H4 (cell line): ENCODE data around the gene MUC6. TPM values are rescaled to one million over a fixed set of nuclear protein-coding genes. Genes with fewer than 3 reads are reported as not detected.

Source experiments
- DNase-seq: peaks from one replicate; pipeline ENCODE4 v3.0.0-alpha.2; 2015; ENCODE audit warnings: low spot score
- total RNA-seq: library from RNA; depleted of rRNA; stranded (reverse); fragments of >200 nt; shearing (Covaris generic); gene quantifications from 2 replicates; pipeline ENCODE4 v1.2.3, GENCODE V29; 2014

The MUC6 gene
- total RNA-seq, 1 experiment from 2014 or later: not detected

DNA sequence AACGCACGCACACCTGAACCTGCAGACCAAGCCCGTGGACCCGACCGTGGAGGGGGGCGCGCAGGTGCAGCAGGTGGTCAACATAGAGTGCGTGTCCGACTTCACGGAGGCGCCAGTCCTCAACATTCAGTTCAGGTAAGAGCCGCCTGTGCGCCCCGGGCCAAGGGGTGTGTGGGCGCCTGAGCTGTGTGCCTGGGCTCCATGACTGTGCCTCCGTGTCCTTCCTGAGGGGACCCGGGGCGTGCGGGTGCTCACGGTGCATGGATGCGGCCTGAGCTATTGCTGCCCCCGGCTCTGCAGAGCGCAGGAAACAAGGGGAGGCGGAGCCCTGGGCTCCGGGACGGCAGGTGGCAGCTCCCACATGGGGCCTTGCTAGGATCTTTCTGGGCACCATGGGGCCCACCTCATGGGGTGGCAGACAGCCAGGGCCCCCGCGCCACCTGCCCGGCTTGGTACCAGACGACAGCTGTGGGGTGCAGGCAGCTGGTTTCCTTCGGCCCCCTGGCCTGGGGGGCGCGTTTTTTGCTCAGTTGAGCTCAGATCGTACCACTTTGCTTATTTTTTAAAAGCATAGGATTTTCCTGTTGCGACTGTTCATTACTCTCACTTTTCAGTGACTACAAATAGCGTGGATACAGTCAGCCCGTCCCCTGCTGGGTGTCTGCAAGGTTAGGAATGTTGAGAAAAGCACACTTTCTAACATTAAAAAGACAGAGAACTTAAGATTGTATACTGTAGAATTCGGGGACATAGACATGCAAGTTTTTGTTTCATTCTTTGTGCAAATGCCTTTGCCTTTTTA, 28.3 kb downstream of the MUC6 start:
- DNase-seq: no peak

DNA sequence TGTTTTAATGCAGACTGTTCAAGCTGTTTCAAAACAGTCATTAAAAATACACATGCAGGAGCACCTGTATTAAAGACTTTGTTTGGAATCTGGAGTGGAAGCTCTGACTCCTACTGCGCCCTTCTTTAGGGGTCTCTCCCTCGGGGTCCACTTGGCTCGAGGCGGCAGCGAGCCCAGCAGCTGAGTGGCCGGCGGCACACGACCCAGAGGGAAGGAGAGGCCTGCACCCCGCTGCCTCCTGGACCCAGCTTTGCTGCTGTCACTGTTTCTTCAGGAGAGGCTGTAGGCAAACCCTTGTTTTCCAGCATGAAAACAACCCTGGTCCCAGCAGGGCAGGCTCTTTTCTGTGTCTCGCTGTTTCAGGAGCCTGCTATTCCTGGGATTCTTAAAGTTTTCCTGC, 29.2 kb downstream of the MUC6 start:
- DNase-seq: no peak

DNA sequence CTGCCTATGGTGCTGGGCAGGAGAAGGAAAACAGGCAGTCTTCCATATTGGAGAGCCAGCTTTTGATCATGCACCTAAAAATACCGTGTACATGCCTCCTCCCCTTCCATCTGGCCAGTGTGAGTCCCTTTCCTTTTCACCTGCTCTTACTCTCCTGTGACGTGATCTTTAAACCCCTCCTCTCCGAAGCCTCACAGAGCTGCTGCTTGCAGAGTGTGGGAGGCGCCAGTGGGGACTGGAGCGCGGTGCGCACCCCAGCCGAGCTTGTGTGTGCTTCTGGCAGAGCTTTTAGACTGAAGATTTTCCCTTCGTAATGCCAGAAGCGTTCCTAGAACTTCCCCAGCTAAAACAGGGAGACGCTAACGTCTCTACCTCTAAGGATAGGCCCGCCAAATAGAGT, 29.8 kb downstream of the MUC6 start:
- DNase-seq: no peak

DNA sequence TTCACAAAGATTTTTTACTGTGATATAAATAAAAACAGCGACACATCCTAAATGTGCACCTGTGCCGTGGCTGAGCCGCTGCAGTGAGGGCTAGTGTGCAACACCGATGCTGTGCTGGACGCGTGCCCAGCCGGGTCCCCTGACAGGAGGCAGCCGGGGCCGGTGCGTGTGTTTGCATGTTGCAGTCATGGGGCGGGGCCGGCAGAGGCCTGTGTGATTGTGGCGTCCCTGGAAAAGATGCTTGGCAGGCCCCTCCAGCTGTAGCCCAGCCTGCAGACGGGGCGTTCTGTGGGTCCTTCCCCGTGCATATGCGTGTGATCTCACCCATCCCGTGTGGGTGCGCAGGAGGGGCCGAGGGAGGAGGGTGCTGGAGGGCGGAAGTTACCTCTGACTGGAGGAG, 30.6 kb downstream of the MUC6 start:
- no peak for DNase-seq

DNA sequence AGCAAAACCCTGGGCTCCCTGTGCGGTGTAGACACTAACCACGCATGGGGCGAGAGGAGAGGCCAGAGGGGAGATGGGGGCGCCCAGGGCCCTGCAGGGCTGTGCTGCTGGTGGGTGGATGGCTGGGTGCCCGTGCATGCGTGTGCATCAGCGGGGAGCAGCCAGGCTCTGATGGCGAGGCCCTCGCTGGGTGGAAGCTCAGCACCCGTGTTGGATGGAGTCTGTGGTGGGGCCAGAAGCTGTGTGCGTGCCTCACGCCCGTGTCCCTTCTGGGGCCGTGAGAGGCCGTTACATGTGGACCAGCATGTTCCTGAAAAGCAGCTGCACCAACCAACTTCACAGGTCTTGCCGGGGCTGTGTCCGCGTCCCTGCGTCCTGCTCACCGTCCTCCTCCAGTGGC, 33.4 kb downstream of the MUC6 start:
- DNase-seq: no peak

DNA sequence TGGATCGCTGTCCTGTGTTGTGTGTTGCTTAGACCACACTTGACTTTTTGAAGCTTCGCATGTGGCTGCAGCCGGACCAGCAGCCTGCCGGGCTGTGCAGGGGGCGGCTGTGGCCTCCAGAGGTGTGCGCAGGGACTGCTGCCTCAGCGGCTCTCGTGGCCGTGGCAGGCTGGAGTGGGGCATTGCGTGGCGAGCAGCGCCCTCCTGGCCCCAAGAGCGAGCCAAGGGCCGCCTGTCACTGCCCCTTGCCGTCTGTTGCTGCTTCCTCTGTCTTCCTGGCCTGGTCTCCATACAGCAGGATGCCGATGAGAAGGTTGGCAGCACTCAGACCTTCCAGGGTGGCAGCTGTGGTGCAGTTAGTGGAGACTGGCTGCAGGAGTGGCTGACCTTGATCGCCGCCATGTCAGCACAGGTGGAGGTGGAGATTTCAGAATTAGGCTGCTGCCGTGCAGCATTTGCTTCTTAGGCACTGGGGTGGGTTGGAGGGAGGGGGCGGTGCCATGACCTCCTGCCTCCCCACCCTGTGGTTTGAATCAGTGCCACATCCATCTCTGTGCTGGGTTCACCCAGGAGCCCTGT, 34.0 kb downstream of the MUC6 start:
- no peak for DNase-seq

DNA sequence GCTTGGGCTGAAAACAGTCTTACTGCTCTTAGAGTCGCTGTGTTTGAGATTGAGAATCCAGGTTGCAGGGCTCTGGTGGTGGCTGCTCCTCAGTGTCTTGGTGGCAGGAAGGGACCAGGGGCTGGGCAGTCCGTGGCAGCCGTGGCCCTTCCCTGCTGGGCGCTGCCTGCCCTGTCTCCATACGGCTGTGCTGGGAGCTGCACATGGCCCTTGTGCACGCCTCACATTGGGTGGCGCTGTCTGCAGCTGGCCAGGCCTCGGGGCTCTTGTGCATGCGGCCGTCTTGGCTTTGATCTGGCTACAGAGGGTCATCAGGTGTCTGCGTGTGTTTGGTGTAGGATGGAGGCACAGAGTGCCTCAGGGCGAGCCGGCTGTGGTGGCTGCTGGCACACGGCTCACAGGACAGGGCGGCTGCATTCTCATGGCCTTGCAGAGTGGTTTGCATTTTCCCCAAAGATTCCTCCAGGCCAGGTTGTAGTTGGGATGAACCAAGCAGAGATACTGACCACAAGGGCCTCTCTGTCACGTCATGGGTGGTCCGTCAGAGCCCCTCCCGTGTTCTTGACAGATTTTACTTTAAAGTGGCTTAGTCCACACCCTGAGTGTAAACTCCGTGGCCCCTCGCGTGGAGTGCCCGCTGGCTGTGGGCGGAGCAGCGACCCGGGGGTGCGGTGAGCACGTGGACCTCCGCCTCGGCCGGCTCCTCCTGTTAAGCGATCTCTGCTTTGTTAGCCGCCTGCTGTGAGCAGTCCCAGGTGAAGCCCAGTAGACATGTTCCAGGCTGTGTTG, 34.7 kb downstream of the MUC6 start:
- no peak for DNase-seq

DNA sequence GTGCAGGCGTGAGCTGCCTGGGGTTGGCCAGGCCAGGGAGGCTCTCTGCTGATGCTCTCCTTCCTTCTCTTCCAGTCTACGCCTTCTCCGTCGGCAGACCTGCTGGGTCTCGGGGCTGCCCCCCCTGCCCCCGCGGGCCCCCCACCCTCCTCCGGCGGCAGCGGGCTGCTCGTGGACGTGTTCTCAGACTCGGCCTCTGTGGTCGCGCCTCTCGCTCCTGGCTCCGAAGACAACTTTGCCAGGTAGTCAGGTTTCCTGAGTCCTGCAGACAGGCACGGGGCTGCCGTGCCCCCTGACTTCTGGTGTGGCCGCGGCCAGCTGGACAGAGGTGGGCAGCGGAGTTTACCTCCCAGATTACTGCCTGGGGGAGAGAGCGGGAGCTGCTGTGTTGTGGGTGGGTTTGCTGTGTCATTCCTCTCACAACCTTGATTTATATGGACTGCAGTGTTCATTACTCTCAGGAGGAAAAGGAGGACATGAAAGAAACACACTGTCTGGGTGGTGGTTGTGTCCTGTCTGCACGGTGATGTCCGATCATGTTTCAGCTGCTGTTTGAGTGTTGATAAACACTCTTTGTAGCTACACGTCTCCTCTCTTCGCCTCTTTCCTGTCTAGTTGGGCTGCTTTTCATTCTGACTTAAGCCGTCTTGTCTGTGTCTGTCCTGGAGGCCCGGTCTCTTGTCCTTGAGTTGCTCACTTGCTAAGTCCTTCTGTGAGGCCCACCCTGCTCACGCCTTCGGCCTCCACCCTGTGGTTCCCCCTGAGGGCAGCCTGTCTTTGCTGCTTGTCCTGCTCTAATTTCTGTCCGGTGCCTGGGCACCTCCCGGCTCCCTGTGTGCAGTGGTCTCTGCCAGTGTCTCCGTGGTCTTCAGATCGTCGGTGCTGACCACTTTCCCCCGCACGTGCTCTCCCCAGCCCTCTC, 35.9 kb downstream of the MUC6 start:
- no peak for DNase-seq

DNA sequence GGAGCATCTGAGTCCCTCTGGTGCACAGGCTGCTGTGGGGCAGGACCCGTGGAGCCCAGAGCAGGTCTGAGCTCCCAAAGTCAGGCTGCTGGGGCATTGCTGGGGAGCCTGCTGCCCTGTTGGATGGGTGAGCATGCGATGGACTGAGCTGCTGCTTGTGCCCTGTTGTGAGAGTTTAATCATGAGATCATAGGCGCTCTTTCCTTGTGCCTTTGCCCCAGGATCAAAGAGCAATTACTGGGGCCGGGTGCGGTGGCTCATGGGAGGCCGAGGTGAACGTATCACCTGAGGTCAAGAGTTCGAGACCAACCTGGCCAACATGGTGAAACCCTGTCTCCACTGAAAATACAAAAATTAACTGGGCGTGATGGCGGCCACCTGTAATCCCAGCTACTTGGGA, 37.5 kb downstream of the MUC6 start:
- DNase-seq: no peak

DNA sequence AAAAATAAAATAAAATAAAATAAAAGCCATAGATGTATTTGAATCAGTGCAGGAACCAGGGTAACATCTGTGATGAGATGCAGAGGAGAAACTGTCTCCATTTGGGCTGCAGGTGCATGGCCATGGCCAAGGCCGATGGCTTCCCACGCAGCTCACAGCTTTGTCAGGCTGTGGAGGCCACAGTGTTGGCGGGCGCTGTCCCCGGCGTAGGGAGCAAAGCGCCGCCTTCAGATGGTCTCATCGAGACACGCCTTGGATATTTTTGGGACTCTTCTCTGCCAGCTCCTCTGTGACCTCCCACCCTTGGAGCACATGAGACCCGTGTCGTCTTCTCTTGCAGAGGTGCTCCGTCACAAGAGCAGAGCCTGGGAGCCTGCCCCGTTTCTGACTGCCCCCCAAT, 38.6 kb downstream of the MUC6 start:
- DNase-seq: no peak

DNA sequence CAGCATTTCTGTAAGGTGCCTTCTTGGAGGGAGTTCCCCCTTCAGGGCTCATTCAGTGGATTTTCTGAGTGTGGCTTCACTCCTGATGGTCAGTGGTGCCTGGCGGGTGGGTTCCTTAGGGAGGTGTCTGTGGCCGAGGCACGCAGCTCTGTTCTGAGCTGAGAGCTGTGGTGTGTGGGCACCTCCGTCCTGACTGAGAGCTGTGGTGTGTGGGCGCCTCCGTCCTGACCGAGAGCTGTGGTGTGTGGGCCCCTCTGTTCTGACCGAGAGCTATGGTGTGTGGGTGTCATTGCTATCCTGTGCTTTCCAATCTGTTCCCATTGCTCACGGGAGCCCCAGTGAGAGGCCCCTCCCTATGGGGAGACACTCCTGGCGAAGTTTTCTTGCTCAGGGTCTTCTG, 39.8 kb downstream of the MUC6 start:
- DNase-seq: no peak

DNA sequence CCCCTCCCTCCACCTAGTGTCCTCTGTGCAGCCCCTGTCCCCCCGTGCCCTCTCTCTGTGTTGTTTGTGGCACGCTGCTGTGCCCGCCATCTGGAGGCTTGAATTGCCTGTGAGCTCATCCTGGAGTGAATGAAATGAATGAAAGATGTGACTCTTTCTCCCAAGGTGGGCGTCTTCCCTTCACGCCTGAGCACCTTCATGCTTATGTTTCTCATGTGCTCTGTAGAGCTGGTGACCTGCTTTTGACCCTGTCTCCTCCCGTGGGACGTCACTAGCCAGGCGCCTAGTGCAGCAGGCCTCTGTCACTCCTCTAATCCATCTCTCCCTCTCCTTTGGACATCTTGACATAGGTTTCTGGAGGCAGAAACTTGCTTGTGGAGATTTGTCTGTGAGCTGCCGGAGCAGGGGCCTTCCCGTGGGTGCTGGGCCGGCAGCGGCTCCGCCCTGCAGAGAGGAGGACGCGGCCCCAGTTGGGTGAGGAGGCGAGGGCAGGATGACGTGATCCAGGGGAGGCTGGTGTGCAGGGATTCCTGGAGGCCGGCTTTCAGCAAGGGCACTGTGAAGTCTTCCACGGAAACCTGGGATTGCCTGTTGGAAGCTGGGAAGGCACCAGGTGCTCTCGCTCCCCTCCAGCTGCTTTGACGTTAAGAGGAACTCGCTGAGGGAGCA, 40.6 kb downstream of the MUC6 start:
- no peak for DNase-seq

DNA sequence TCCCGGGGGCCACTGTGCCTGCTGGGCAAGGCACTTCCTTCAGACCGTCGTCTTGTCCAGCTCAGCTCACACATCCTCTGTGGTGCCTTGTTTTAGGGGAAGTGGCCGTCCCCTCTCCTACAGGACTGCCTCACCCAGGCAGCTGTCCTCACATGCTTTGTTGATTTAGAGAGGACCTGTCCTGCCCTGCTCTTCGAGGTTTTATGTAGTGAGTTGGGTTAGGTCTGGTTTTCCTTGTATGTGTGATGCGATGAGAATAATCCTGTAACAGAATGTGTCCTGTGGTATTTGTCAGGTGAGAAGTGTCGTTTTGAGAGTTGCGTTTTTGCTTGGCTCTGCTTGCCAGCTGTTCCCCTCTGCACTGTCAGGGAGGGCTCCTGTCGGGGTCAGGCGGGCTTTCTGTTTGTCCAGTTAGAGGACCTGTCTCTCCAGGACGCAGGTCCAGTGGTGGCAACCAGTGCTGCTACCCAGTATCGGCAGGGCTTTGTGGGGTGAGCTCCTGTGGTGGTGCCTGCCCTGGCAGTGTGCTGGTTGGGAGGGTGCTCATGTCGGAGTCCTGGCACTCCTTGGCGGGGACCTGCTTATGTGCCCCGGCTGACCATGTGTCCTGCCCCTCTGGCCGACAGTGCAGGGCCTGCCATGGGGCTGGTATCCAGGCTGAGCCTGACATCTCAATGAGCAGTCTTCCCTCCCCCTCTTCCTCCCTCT, 41.3 kb downstream of the MUC6 start:
- DNase-seq: no peak

DNA sequence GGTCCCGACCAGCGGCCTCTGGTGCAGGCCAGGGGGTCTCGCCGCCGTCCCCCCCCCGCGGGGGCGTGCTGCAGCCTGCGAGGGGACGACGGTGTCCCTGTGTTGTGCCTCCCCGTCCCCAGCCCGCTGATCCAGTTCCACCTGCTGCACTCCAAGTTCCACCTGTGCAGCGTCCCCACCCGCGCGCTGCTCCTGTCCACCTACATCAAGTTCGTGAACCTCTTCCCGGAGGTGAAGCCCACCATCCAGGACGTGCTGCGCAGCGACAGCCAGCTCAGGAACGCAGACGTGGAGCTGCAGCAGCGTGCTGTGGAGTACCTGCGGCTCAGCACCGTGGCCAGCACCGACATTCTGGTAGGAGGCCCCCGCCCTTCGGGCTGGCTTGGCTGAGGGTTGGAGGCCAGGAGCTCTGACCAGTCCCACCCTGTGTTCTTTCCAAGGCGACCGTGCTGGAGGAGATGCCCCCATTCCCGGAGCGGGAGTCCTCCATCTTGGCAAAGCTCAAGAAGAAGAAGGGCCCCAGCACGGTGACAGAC, 42.8 kb downstream of the MUC6 start:
- no peak for DNase-seq

DNA sequence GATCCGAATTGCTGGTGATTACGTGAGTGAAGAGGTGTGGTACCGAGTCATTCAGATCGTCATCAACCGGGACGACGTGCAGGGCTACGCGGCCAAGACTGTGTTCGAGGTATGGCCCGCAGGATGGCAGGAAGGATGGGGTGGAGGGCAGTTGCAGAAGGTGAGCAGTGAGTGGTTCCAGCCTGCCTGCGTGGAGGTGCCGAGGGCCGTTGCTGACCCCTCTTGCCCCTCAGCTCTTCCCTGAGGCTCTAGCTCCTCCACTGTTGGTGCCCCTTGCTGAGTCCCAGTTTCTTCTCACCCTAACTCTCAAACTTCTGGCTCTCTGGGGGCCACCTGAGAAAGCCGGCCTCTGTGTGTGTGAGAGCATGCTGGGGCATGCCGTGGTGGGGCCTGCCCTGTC, 43.9 kb downstream of the MUC6 start:
- DNase-seq: no peak

DNA sequence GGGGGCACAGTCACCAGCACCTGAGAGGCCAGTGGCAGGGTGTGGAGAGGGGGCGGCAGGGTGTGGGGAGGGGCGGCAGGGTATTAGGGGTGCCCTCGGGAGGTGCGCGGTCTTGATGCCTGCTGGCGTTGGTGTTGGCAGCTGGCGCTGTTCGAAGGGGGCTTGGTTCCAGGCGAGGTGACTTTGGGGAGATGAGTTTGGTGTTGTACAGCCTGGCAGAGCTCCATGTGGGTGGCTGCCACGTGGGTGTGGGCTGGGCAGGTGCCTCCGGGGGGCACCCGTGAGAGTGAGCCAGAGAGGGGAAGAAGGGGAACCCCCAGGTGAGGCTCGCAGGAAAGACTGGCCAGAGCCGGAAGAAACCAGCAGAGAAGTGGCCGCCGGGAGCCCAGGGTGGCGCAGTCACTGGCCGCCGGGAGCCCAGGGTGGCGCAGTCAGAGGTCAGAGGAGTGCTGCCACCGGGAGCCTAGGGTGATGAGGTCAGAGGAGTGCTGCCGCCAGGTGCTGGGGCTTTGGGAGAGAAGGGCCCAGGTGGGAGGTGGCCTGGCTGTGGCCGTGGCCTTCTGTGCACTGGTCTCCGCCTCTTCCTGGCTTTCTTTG, 44.7 kb downstream of the MUC6 start:
- DNase-seq: no peak

DNA sequence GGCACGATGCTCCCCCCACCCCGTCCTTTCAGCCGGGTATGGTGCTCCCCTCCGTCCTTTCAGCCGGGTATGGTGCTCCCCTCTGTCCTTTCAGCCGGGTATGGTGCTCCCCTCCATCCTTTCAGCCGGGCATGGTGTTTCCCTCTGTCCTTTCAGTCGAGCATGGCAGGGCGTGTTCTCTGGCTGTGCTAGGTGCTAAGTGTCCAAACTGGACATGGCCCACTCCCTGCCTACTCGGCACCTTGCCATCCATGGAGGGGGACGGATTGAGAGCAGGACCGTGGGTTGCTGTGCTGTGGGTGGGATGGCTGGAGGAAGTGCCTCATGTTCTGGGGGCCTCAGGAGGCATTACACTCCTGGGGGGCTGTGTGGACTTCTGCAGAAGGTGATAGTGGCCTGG, 45.5 kb downstream of the MUC6 start:
- no peak for DNase-seq

DNA sequence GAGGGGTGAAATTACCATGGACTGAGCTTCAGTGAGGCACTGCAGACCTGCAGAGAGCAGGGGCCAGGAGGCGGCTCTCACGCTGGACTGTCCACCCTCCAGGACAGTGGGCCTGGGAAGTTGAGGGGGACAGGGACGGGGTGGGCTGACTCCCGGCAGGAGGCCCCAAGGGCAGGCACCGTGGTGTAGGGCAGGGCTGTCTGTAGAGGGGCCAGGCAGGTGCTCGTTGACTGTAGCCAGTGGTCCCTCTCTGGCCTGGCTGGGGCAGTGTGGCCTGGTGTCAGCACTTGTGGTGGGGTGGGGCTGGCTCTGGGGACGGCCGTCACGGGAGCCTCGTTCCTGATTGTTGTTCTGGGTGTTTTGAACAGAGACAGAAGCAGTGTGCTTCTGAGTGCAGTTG, 46.4 kb downstream of the MUC6 start:
- DNase-seq: no peak

DNA sequence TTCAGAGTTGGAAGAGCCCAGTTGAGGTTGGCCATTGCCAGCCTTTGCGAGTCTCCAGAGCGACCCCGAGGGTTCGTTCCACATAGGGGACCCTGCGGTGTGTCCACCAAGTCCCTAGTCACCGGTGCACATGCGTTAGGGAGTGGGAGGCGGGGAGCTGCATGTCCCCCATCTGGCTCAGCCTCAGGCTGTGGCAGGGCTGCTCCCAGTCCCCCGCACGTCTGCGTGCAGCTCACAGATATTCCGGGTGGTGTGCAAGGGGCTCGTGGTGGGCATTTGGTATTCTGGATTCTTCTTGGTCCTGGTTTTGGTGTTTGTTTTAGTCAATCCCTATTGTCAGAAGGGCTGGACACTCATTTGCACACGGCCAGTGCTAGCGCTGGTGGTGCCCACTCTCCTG, 48.8 kb downstream of the MUC6 start:
- DNase-seq: no peak

DNA sequence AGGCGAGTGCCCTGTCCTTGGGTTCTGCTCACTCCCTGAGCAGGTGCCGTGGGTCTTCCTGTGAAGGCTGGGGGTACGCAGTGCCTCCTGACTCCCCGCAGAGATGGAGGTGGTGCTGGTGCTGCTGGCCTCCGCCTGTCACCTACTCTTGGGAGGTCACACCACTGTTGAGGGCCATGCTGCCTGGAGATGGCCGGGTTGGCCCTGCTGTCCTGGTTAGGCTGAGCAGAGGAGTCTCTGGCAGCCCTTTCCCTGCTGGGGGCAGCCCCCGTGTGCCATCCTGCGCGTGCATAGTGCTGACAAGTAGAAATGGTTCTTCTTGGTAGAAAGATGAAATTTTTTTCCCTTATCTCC, 49.6 kb downstream of the MUC6 start:
- no peak for DNase-seq
